ENCODE data around the gene DCAF7. TPM values are rescaled to one million over a fixed set of nuclear protein-coding genes. Genes with fewer than 3 reads are reported as not detected.

Gene DCAF7
- total RNA-seq, 1 donor from 2014 or later: 103 TPM

DNA sequence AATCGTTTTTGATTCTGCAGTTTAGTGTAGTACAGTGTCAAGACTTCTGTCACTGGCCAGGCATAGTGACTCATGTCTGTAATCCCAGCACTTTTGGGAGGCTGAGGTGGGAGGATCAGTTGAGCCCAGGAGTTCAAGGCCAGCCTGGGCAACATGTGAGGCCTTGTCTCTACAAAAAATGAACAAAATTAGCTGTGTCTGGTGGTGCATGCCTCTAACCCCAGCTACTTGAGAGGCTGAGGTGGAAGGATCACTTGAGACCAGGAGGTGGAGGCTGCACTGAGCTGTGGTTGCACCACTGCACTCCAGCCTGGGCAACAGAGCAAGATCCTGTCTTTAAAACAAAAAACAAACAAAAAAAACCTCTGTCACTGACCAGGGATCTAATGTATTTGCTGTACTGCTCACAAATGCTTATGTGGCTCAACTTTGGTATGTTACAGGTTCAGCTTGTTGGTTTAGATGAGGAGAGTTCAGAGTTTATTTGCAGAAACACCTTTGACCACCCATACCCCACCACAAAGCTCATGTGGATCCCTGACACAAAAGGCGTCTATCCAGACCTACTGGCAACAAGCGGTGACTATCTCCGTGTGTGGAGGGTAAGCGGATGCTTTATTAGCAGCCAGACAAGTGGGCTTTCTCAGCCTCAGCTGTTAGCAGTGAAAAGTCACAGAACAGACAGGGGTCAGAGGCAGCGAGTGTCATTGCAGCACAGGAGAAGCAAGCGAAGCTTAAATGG, 27.9 kb downstream of the DCAF7 start:
- Mint-ChIP-seq H3K36me3 (ENCODE audit: low read depth) (peaks cover 67% of the 10 kb centered on the region), H3K4me1 (peaks cover 8% of the 10 kb centered on the region), H3K9me3 (no peaks in the 10 kb centered on the region), H3K4me3 (no peak overlapping the region), H3K27ac (no peak overlapping the region), H3K27me3 (no peaks in the 10 kb centered on the region)
- POLR2A ChIA-PET: no interaction called here
- intact Hi-C loops (cut with micrococcal nuclease): no loop called here
- DNase-seq: no peak
- CTCF ChIA-PET: interaction anchor here (1.2 kb wide), 1 partner anchor 34 kb away, joined by 4 read pairs; no protein-coding TSS in a partner anchor
- TF ChIP-seq, protein P1, sequence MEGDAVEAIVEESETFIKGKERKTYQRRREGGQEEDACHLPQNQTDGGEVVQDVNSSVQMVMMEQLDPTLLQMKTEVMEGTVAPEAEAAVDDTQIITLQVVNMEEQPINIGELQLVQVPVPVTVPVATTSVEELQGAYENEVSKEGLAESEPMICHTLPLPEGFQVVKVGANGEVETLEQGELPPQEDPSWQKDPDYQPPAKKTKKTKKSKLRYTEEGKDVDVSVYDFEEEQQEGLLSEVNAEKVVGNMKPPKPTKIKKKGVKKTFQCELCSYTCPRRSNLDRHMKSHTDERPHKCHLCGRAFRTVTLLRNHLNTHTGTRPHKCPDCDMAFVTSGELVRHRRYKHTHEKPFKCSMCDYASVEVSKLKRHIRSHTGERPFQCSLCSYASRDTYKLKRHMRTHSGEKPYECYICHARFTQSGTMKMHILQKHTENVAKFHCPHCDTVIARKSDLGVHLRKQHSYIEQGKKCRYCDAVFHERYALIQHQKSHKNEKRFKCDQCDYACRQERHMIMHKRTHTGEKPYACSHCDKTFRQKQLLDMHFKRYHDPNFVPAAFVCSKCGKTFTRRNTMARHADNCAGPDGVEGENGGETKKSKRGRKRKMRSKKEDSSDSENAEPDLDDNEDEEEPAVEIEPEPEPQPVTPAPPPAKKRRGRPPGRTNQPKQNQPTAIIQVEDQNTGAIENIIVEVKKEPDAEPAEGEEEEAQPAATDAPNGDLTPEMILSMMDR (IDR thresholded peaks at IDR 0.05): no peak
- no peak for ATAC-seq (ENCODE audit: low read depth)

DNA sequence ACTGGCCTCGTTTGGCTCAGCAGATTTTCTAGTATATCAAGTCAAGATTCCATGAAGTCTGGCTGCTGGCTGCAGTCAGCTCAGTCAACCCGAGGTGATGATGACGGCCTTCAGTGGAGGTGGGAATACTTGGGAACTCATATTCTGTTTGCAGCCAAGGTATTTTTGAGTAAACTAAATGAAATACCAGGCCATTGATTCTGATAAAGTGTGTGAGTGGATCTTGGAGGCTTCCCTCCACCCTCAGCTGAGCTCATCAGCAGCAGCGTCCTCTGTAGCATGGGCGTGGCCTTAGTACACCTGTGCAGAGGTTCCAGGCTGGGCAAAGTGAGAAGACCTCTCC, 28.5 kb downstream of the DCAF7 start:
- Mint-ChIP-seq H3K36me3 (ENCODE audit: low read depth) (peaks cover 71% of the 10 kb centered on the region), H3K27me3 (no peaks in the 10 kb centered on the region), H3K27ac (no peak overlapping the region), H3K4me1 (peaks cover 8% of the 10 kb centered on the region), H3K9me3 (no peaks in the 10 kb centered on the region), H3K4me3 (no peak overlapping the region)
- POLR2A ChIA-PET: no interaction called here
- TF ChIP-seq, protein P1 (IDR thresholded peaks at IDR 0.05): no peak
- no peak for DNase-seq
- CTCF ChIA-PET: interaction anchor here (0.9 to 1.2 kb wide), 2 partner anchors 34 to 132 kb away, joined by 3 to 4 read pairs; no protein-coding TSS in a partner anchor
- ATAC-seq (ENCODE audit: low read depth): no peak
- intact Hi-C loops (cut with micrococcal nuclease): no loop called here

DNA sequence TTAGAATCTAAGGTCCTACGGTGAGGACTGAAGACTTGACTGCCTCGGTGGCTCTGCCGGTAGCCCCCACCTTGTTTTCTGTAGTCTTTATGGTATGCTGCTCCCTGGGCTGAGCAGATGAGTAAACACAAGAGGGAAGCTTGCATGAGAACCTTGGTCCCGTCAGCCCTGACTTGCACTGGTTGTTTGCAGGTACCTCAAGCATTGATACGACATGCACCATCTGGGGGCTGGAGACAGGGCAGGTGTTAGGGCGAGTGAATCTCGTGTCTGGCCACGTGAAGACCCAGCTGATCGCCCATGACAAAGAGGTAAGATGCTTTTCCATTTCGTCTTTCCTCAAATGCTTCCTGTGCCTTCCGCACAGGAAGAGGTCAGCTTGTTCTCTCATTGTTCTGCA, 29.4 kb downstream of the DCAF7 start:
- POLR2A ChIA-PET: interaction anchor here (0.6 kb wide), 2 partner anchors 40 to 915 kb away, joined by 5 to 7 read pairs; no protein-coding TSS in a partner anchor
- DNase-seq (no peak), ATAC-seq (ENCODE audit: low read depth) (no peak)
- H3K4me1 Mint-ChIP-seq: peaks cover 2% of the 10 kb centered on the region
- TF ChIP-seq, protein P1 (IDR thresholded peaks at IDR 0.05): no peak
- H3K27me3 Mint-ChIP-seq: no peaks in the 10 kb centered on the region
- H3K4me3 Mint-ChIP-seq: no peak overlapping the region
- peaks cover 75% of the 10 kb centered on the region for H3K36me3 Mint-ChIP-seq (ENCODE audit: low read depth)
- intact Hi-C loops (cut with micrococcal nuclease): no loop called here
- no peaks in the 10 kb centered on the region for H3K9me3 Mint-ChIP-seq
- CTCF ChIA-PET: interaction anchor here (0.9 kb wide), 1 partner anchor 131 kb away, joined by 3 read pairs; no protein-coding TSS in a partner anchor
- no peak overlapping the region for H3K27ac Mint-ChIP-seq

DNA sequence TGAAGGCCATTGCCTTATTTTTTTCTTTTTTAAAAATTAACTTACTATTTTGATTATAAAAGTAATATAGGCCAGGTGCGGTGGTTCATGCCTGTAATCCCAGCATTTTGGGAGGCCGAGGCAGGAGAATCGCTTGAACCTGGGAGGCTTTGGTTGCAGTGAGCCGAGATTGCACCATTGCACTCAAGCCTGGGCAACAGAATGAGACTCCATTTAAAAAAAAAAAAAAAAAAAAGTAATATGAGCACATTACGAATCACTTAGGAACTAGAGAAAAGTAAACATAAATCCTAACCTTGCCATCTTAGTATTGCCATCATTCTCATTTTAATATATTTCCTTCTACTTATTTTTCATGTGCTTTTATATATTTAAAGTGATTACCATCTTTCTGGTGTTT, 37.5 kb downstream of the DCAF7 start:
- no peak overlapping the region for H3K4me3 Mint-ChIP-seq
- intact Hi-C loops (cut with micrococcal nuclease): no loop called here
- CTCF ChIA-PET: no interaction called here
- no peaks in the 10 kb centered on the region for H3K4me1 Mint-ChIP-seq
- no peak for ATAC-seq (ENCODE audit: low read depth)
- no peaks in the 10 kb centered on the region for H3K9me3 Mint-ChIP-seq
- POLR2A ChIA-PET: no interaction called here
- H3K36me3 Mint-ChIP-seq (ENCODE audit: low read depth): peaks cover 84% of the 10 kb centered on the region
- no peaks in the 10 kb centered on the region for H3K27me3 Mint-ChIP-seq
- DNase-seq: no peak
- TF ChIP-seq, protein P1 (IDR thresholded peaks at IDR 0.05): no peak
- no peak overlapping the region for H3K27ac Mint-ChIP-seq

DNA sequence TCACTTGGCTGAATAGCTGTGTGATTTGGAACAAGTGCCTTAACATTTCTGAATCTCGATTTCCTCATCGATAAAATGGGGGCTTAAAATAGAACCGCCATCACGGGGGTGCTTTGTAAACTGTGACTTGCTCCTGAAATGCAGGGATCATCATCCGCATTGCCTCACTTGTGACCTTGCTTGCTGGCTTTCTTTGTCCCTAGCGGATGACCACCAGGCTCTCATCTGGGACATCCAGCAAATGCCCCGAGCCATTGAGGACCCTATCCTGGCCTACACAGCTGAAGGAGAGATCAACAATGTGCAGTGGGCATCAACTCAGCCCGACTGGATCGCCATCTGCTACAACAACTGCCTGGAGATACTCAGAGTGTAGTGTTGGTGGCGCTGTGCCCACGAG, 38.5 kb downstream of the DCAF7 start:
- ChIA-PET CTCF (interaction anchor here (0.8 kb wide), 1 partner anchor 23 kb away, joined by 3 read pairs; no protein-coding TSS in a partner anchor), POLR2A (no interaction called here)
- Mint-ChIP-seq H3K4me1 (no peaks in the 10 kb centered on the region), H3K27ac (no peak overlapping the region), H3K4me3 (no peak overlapping the region), H3K36me3 (ENCODE audit: low read depth) (peaks cover 82% of the 10 kb centered on the region), H3K27me3 (no peaks in the 10 kb centered on the region), H3K9me3 (no peaks in the 10 kb centered on the region)
- TF ChIP-seq, protein P1 (IDR thresholded peaks at IDR 0.05): no peak
- DNase-seq (no peak), ATAC-seq (ENCODE audit: low read depth) (no peak)
- intact Hi-C loops (cut with micrococcal nuclease): no loop called here

Data from activated B cell treated with CpG ODN at 0.5 μM for 24 hours (primary cell).